Gastrocnemius medialis (tissue), 4 donors: ENCODE results near the gene NLGN1. TPM values are rescaled to one million over a fixed set of nuclear protein-coding genes. Genes with fewer than 3 reads are reported as not detected.

Experiments used
- ATAC-seq, 2 donors: fragments of 150-250 bp; one replicate each; pipeline ENCODE4 v1.9.1; 2016
- DNase-seq, 2 donors: peaks; one replicate each; pipeline ENCODE4 v3.0.0-alpha.2; 2019
- H3K27ac ChIP-seq, 4 donors: fragments of 200-600 bp; sonication (generic); 1 replicate in 1 of 4; 2 replicates in 3 of 4; pipeline ENCODE4 v1.5.1; 2016 to 2018; ENCODE audit warnings: mild to moderate bottlenecking in 2 of 4, moderate library complexity in 1 of 4
- H3K27me3 ChIP-seq, 3 donors: fragments of 200-600 bp; sonication (generic) in 2 of 3; 1 replicate in 1 of 3; 2 replicates in 2 of 3; pipeline versions ENCODE4 v1.5.1 to v1.6.0; 2016 to 2019; ENCODE audit warnings: mild to moderate bottlenecking in 1 of 3, moderate library complexity in 1 of 3
- H3K36me3 ChIP-seq, 2 donors: fragments of 200-600 bp; sonication (generic) in 1 of 2; one replicate each; pipeline ENCODE4 v1.5.1; 2017 to 2018
- H3K4me1 ChIP-seq, 2 donors: fragments of 200-600 bp; sonication (generic) in 1 of 2; one replicate each; pipeline ENCODE4 v1.5.1; 2016 to 2017; ENCODE audit warnings: mild to moderate bottlenecking in 2 of 2
- H3K4me3 ChIP-seq, 4 donors: fragments of 200-600 bp; sonication (generic) in 3 of 4; 1 replicate in 1 of 4; 2 replicates in 3 of 4; pipeline ENCODE4 v1.5.1; 2016 to 2019; ENCODE audit warnings: mild to moderate bottlenecking in 2 of 4
- H3K9me3 ChIP-seq, 3 donors: fragments of 200-600 bp; sonication (generic) in 2 of 3; 1 replicate in 1 of 3; 2 replicates in 2 of 3; pipeline ENCODE4 v1.5.1; 2016 to 2019
- POLR2A ChIP-seq, 2 donors: fragments of 450-650 bp; IDR thresholded peaks; one replicate each; pipeline ENCODE4 v1.6.1; 2017; ENCODE audit warnings: antibody characterized with exemption in 2 of 2, mild to moderate bottlenecking in 2 of 2, moderate library complexity in 2 of 2
- in situ Hi-C, 4 donors: fragments of 200-750 bp; cut with MboI; loops; one replicate each; pipeline versions ENCODE4 v1.15.0 to v1.8.0; 2017; ENCODE audit warnings: low sequenced_read_pairs in 4 of 4
- intact Hi-C: fragments of 100-400 bp; cut with DNase I; formaldehyde crosslinking; loops from one replicate; pipeline ENCODE4 v1.15.1; 2023; ENCODE audit warnings: low total_unique reads
- total RNA-seq, 4 donors: library from RNA; depleted of rRNA; stranded (reverse); fragments of >200 nt; gene quantifications; one replicate each; pipeline versions ENCODE4 v1.1.0 to v1.2.3, GENCODE V29; 2016
- TF ChIP-seq, protein P1 (sequence below), 5 experiments: fragments of 450-650 bp in 3 of 5; fragments of 200-600 bp in 2 of 5; sonication (generic) in 2 of 5; IDR thresholded peaks in 4 of 5; conservative IDR thresholded peaks in 1 of 5; 1 replicate in 4 of 5; 2 replicates in 1 of 5; pipeline ENCODE4 v1.5.1; 2016 to 2019; ENCODE audit warnings: antibody characterized with exemption in 5 of 5, mild to moderate bottlenecking in 3 of 5, moderate library complexity in 3 of 5

Gene NLGN1
- total RNA-seq, 4 donors from 2014 or later: 0.52 to 1.9 (median 1.1) TPM

DNA sequence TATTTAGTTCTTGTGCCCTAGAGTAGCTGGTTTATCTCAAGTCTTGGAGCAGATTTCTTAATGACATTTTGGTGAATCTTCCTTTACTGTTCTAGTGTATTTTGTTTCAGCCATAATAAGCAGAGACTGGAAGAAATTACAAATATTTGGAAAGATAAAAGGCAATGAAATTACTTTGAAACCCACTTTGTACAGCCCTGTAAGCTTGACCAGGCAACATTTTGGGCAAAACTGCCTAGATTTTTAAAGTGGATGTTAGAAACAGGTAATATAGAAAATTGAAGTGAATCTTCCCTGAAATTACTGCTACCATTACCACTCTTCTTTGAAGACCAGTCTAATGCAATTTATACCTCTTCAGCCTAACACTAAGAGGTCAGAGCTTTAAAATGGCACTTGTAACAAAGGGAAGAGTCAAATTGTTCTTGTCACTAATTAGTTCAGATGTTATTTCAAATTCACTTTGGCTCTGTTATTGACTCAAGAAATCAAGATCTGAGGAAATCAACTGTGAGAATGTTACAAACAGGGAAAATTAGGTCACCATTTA is 589.4 kb downstream of the NLGN1 start:
- Histone ChIP-seq H3K4me1 (no peaks in the 10 kb centered on the region), H3K36me3 (no peaks in the 10 kb centered on the region), H3K4me3 (no peak overlapping the region), H3K27ac (no peak overlapping the region), H3K27me3 (no peaks in the 10 kb centered on the region), H3K9me3 (no peaks in the 10 kb centered on the region)
- ATAC-seq: no peak
- in situ Hi-C loops (no loop called here), intact Hi-C loops (no loop called here)
- TF ChIP-seq, protein P1, sequence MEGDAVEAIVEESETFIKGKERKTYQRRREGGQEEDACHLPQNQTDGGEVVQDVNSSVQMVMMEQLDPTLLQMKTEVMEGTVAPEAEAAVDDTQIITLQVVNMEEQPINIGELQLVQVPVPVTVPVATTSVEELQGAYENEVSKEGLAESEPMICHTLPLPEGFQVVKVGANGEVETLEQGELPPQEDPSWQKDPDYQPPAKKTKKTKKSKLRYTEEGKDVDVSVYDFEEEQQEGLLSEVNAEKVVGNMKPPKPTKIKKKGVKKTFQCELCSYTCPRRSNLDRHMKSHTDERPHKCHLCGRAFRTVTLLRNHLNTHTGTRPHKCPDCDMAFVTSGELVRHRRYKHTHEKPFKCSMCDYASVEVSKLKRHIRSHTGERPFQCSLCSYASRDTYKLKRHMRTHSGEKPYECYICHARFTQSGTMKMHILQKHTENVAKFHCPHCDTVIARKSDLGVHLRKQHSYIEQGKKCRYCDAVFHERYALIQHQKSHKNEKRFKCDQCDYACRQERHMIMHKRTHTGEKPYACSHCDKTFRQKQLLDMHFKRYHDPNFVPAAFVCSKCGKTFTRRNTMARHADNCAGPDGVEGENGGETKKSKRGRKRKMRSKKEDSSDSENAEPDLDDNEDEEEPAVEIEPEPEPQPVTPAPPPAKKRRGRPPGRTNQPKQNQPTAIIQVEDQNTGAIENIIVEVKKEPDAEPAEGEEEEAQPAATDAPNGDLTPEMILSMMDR (IDR thresholded peaks at IDR 0.05 in 4 of 5, conservative IDR thresholded peaks at IDR 0.05 in 1 of 5): no peak
- no peak for TF ChIP-seq POLR2A (IDR thresholded peaks at IDR 0.05)
- no peak for DNase-seq

DNA sequence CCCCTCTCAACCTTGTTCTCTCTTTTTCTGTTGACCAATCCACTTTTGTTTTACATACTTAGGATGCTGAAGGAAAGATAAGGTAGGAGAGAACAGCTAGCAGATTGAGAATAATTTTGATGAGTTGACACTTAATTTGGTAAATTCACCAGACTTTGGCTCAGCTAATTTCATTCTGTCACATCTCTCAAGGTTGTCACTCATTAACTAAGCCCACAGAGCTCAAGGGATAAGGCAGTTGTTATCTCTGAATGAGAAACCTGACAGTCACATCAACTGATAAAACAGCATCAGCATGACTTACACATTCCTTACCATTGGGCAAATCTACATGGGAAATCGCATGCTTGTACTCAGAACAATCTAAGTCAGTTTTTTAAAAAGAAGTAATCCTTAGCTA is 591.4 kb downstream of the NLGN1 start:
- Histone ChIP-seq H3K27ac (no peak overlapping the region), H3K36me3 (no peaks in the 10 kb centered on the region), H3K9me3 (no peaks in the 10 kb centered on the region), H3K4me3 (no peak overlapping the region), H3K4me1 (no peaks in the 10 kb centered on the region), H3K27me3 (no peaks in the 10 kb centered on the region)
- DNase-seq (no peak), ATAC-seq (no peak)
- intact Hi-C loops: no loop called here
- in situ Hi-C loops: no loop called here
- TF ChIP-seq, protein P1 (IDR thresholded peaks at IDR 0.05 in 4 of 5, conservative IDR thresholded peaks at IDR 0.05 in 1 of 5): no peak
- no peak for TF ChIP-seq POLR2A (IDR thresholded peaks at IDR 0.05)

DNA sequence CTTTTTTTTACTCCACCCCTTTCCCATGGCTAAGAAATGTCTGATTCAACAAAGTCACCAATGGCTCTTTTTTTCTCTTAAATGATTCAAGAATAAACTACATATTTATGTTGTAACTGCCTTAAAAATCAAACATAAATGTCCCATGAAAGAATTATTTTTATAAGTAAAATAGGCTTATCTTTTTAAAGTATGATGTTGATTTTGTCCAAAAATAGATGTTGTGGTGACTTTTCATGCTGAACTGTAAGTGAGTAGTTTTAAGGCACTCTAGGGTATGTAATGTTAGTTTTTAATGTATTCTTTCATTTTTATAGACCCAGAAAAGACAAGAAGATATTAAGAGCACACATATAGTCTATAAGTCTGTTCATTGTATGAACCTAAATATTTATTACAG is 594.9 kb downstream of the NLGN1 start:
- DNase-seq: no peak
- Histone ChIP-seq H3K27ac (no peak overlapping the region), H3K27me3 (no peaks in the 10 kb centered on the region), H3K4me3 (no peak overlapping the region), H3K4me1 (no peaks in the 10 kb centered on the region), H3K9me3 (no peaks in the 10 kb centered on the region), H3K36me3 (no peaks in the 10 kb centered on the region)
- no peak for TF ChIP-seq POLR2A (IDR thresholded peaks at IDR 0.05)
- TF ChIP-seq, protein P1 (IDR thresholded peaks at IDR 0.05 in 4 of 5, conservative IDR thresholded peaks at IDR 0.05 in 1 of 5): no peak
- intact Hi-C loops (no loop called here), in situ Hi-C loops (no loop called here)
- no peak for ATAC-seq

DNA sequence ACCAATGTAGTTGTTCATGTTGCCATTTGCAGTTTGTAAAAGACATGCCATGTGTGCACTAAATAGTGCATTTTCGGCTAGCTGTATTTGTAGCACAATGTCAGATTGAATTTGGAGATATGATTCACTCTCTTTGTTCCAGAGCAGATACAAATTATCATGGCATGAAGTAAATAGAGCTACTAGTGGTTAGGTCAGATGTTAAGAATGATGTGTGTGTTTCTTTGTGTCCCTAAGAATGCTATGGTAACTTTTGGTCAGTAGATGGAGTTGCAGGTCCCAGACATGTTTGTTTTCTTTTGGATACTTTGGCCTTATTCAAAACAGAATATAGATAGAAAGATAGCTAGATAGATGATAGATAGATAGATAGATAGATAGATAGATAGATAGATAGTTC is 595.8 kb downstream of the NLGN1 start:
- H3K27me3 ChIP-seq: no peaks in the 10 kb centered on the region
- H3K4me1 ChIP-seq: no peaks in the 10 kb centered on the region
- DNase-seq (no peak), ATAC-seq (no peak)
- TF ChIP-seq POLR2A (IDR thresholded peaks at IDR 0.05): no peak
- TF ChIP-seq, protein P1 (IDR thresholded peaks at IDR 0.05 in 4 of 5, conservative IDR thresholded peaks at IDR 0.05 in 1 of 5): no peak
- intact Hi-C loops (no loop called here), in situ Hi-C loops (no loop called here)
- H3K27ac ChIP-seq: no peak overlapping the region
- H3K4me3 ChIP-seq: no peak overlapping the region
- H3K9me3 ChIP-seq: no peaks in the 10 kb centered on the region
- no peaks in the 10 kb centered on the region for H3K36me3 ChIP-seq

DNA sequence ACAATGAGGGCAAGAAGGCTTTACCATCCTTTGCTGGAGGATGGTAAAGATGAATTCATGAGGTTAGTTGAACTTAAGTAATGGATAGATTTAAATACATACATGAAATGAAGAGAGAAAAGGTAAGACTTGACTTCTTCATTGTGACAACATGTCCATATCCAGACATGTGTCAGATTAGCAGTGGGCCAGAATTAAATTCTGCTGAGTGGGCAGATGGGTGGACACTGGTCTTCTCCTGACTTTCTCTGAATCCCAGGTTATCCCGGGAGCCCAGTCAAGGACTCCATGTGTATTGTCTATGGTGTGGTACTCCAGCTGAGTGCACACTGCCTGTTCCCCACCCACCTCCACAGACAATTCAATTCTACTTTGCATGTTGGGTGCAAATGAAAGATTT is 603.1 kb downstream of the NLGN1 start:
- Histone ChIP-seq H3K36me3 (no peaks in the 10 kb centered on the region), H3K27ac (no peak overlapping the region), H3K4me3 (no peak overlapping the region), H3K4me1 (no peaks in the 10 kb centered on the region), H3K9me3 (no peaks in the 10 kb centered on the region), H3K27me3 (no peaks in the 10 kb centered on the region)
- ATAC-seq (no peak), DNase-seq (no peak)
- in situ Hi-C loops (no loop called here), intact Hi-C loops (no loop called here)
- TF ChIP-seq POLR2A (IDR thresholded peaks at IDR 0.05): no peak
- TF ChIP-seq, protein P1 (IDR thresholded peaks at IDR 0.05 in 4 of 5, conservative IDR thresholded peaks at IDR 0.05 in 1 of 5): no peak
